SK-N-SH (cell line): ENCODE results near the gene TEPSIN.

Experiments used
- EP300 ChIP-seq, 2 experiments: IDR thresholded peaks; 2 replicates each; pipeline versions ENCODE4 v1.4.0 to v1.6.1; 2012; ENCODE audit warnings: borderline replicate concordance in 1 of 2, low read depth in 1 of 2, low read length in 1 of 2
- FOXM1 ChIP-seq: IDR thresholded peaks from 2 replicates; pipeline ENCODE4 v1.4.0; 2012; ENCODE audit warnings: low read depth, mild to moderate bottlenecking
- MXI1 ChIP-seq: IDR thresholded peaks from 2 replicates; pipeline ENCODE4 v1.6.1; 2012; ENCODE audit warnings: mild to moderate bottlenecking, low read depth, low read length, improper control_type of control experiment
- NRF1 ChIP-seq: IDR thresholded peaks from 2 replicates; pipeline ENCODE4 v1.6.1; 2012; ENCODE audit warnings: low read depth, mild to moderate bottlenecking, low read length
- POLR2AphosphoS5 ChIP-seq: IDR thresholded peaks from 2 replicates; pipeline ENCODE4 v1.6.1; 2012; ENCODE audit warnings: low read depth, low read length
- RAD21 ChIP-seq: IDR thresholded peaks from 2 replicates; pipeline ENCODE4 v1.6.1; 2012; ENCODE audit warnings: mild to moderate bottlenecking, low read length
- TAF1 ChIP-seq: IDR thresholded peaks from 2 replicates; pipeline ENCODE4 v1.6.1; 2012; ENCODE audit warnings: low read depth, mild to moderate bottlenecking, low read length, moderate library complexity, borderline replicate concordance
- TF ChIP-seq, protein P1 (sequence below): fragments of 200-600 bp; sonication (generic); IDR thresholded peaks from 2 replicates; pipeline ENCODE4 v1.6.1; 2017; ENCODE audit warnings: antibody characterized with exemption, mild to moderate bottlenecking, moderate library complexity
- TF ChIP-seq, protein P2 (sequence below): IDR thresholded peaks from 2 replicates; pipeline ENCODE4 v1.4.0; 2012; ENCODE audit warnings: low read depth

DNA sequence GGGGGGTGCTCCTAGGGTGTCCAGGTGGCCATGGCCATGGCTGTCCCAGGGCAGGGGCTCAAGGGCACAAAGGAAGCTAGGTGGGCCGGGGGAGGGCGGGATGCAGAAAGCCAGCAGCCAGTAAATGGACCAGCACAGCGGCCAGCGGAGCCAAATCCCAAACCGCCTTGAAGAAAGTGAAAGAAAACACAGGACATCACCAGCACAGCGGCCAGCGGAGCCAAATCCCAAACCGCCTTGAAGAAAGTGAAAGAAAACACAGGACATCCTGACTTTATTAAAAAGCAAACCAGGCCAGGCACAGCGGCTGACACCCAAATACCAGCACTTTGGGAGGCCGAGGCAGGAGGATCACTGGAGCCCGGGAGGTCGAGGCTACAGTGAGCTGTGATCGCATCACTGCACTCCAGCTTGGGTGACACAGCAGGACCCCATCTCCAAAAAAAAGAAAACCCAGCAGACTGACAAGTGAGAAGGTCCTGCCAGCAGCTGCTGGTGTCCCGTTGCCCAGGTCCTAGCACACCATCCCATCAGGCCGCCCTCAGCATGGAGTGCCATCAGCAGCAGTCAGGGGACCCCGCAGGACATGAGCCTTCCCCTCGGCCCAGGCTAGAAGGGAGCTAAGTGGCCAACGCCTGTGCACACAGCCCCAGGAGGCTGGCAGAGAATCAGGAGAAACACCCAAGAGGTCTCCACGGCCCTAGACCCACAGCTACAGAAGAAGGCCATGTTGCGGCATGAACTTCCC, 39.3 kb upstream of the TEPSIN start:
- TF ChIP-seq, protein P1, sequence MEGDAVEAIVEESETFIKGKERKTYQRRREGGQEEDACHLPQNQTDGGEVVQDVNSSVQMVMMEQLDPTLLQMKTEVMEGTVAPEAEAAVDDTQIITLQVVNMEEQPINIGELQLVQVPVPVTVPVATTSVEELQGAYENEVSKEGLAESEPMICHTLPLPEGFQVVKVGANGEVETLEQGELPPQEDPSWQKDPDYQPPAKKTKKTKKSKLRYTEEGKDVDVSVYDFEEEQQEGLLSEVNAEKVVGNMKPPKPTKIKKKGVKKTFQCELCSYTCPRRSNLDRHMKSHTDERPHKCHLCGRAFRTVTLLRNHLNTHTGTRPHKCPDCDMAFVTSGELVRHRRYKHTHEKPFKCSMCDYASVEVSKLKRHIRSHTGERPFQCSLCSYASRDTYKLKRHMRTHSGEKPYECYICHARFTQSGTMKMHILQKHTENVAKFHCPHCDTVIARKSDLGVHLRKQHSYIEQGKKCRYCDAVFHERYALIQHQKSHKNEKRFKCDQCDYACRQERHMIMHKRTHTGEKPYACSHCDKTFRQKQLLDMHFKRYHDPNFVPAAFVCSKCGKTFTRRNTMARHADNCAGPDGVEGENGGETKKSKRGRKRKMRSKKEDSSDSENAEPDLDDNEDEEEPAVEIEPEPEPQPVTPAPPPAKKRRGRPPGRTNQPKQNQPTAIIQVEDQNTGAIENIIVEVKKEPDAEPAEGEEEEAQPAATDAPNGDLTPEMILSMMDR = no peak
- TF ChIP-seq FOXM1 (no peak), EP300 (IDR thresholded peaks at IDR 0.05; ENCODE audit: borderline replicate concordance in 1 of 2, low read depth in 1 of 2, low read length in 1 of 2) (no peak), RAD21 (no peak), TAF1 (no peak), POLR2AphosphoS5 (no peak), MXI1 (no peak), NRF1 (no peak)
- TF ChIP-seq, protein P2, sequence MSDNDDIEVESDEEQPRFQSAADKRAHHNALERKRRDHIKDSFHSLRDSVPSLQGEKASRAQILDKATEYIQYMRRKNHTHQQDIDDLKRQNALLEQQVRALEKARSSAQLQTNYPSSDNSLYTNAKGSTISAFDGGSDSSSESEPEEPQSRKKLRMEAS = no peak
